WTC11 (cell line): Measurements from ENCODE around the gene COL21A1. TPM values are rescaled to one million over a fixed set of nuclear protein-coding genes. Genes with fewer than 3 reads are reported as not detected.

Experiments
- ATAC-seq: fragments of 200-7000 bp; cut with Tn5 transposase; 2 replicates; pipeline ENCODE4 v1.10.0; 2021; ENCODE audit warnings: mild to moderate bottlenecking, moderate library complexity
- CTCF ChIA-PET: fragments of 300-600 bp; sonication (Branson Sonifier 250); formaldehyde crosslinking; loops from one replicate; lab custom pipeline; 2021; ENCODE audit warnings: antibody characterized with exemption; lab: Charles Lee
- POLR2A ChIA-PET: fragments of 350-600 bp; sonication (Branson Sonifier 250); formaldehyde crosslinking; loops from one replicate; lab custom pipeline; 2021; ENCODE audit warnings: antibody characterized with exemption; lab: Charles Lee
- DNase-seq: peaks from one replicate; pipeline ENCODE4 v3.0.0; 2021; ENCODE audit warnings: low spot score
- H3K27ac Mint-ChIP-seq: 2 replicates; pipeline ENCODE4 v1.8.0; 2021; ENCODE audit warnings: mixed read lengths
- H3K27me3 Mint-ChIP-seq: 2 replicates; pipeline ENCODE4 v1.8.0; 2021; ENCODE audit warnings: low read depth, mild to moderate bottlenecking, moderate library complexity, mixed read lengths
- H3K36me3 Mint-ChIP-seq: 2 replicates; pipeline ENCODE4 v1.8.0; 2021; ENCODE audit warnings: mixed read lengths
- H3K4me1 Mint-ChIP-seq: 2 replicates; pipeline ENCODE4 v1.8.0; 2022; ENCODE audit warnings: mixed read lengths
- H3K4me3 Mint-ChIP-seq: 2 replicates; pipeline ENCODE4 v1.8.0; 2021; ENCODE audit warnings: mild to moderate bottlenecking, moderate library complexity, mixed read lengths
- H3K9me3 Mint-ChIP-seq: 2 replicates; pipeline ENCODE4 v1.8.0; 2021; ENCODE audit warnings: mixed read lengths
- CREM ChIP-seq: sonication (generic); formaldehyde crosslinking; IDR thresholded peaks from 2 replicates; pipeline ENCODE4 v1.8.1; 2022; ENCODE audit warnings: mild to moderate bottlenecking, missing genetic modification reagents, moderate library complexity
- E2F5 ChIP-seq: sonication (generic); formaldehyde crosslinking; IDR thresholded peaks from 2 replicates; pipeline ENCODE4 v1.8.1; 2022; ENCODE audit warnings: mild to moderate bottlenecking, moderate library complexity, missing genetic modification reagents
- FOXJ3 ChIP-seq: sonication (generic); formaldehyde crosslinking; IDR thresholded peaks from 2 replicates; pipeline ENCODE4 v1.9.0; 2021; ENCODE audit warnings: missing genetic modification reagents, mild to moderate bottlenecking, borderline replicate concordance
- GTF2I ChIP-seq: fragments of 250-450 bp; sonication (Bioruptor Pico); conservative IDR thresholded peaks from 2 replicates; pipeline ENCODE4 v1.4.0; 2021; ENCODE audit warnings: mild to moderate bottlenecking
- MAX ChIP-seq: sonication (generic); formaldehyde crosslinking; IDR thresholded peaks from 2 replicates; pipeline ENCODE4 v1.8.0; 2022; ENCODE audit warnings: mild to moderate bottlenecking, missing genetic modification reagents
- MLX ChIP-seq: sonication (generic); formaldehyde crosslinking; IDR thresholded peaks from 2 replicates; pipeline ENCODE4 v1.8.1; 2023; ENCODE audit warnings: mild to moderate bottlenecking, missing genetic modification reagents, moderate library complexity
- NFYB ChIP-seq: sonication (generic); formaldehyde crosslinking; conservative IDR thresholded peaks from 2 replicates; pipeline ENCODE4 v1.8.0; 2022; ENCODE audit warnings: low read depth, missing genetic modification reagents
- NR3C1 ChIP-seq: sonication (generic); formaldehyde crosslinking; conservative IDR thresholded peaks from 2 replicates; pipeline ENCODE4 v1.8.1; 2023; ENCODE audit warnings: low read depth, mild to moderate bottlenecking, missing genetic modification reagents
- OVOL2 ChIP-seq: fragments of 250-450 bp; sonication (Bioruptor Pico); IDR thresholded peaks from 2 replicates; pipeline ENCODE4 v1.9.0; 2021; ENCODE audit warnings: mild to moderate bottlenecking, borderline replicate concordance
- PRRX2 ChIP-seq: fragments of 250-450 bp; sonication (Bioruptor Pico); IDR thresholded peaks from 2 replicates; pipeline ENCODE4 v1.8.0; 2021; ENCODE audit warnings: mild to moderate bottlenecking
- RELA ChIP-seq: sonication (generic); formaldehyde crosslinking; IDR thresholded peaks from 2 replicates; pipeline ENCODE4 v1.8.1; 2022; ENCODE audit warnings: missing genetic modification reagents, mild to moderate bottlenecking, borderline replicate concordance
- RORB ChIP-seq: fragments of 250-450 bp; sonication (Bioruptor Pico); IDR thresholded peaks from 2 replicates; pipeline ENCODE4 v1.9.0; 2021; ENCODE audit warnings: mild to moderate bottlenecking
- TP53 ChIP-seq: sonication (generic); formaldehyde crosslinking; IDR thresholded peaks from 2 replicates; pipeline ENCODE4 v1.8.1; 2023; ENCODE audit warnings: mild to moderate bottlenecking, missing genetic modification reagents
- ZBTB21 ChIP-seq: sonication (generic); formaldehyde crosslinking; IDR thresholded peaks from 2 replicates; pipeline ENCODE4 v1.8.1; 2023; ENCODE audit warnings: mild to moderate bottlenecking, missing genetic modification reagents, borderline replicate concordance
- ZNF232 ChIP-seq: sonication (generic); formaldehyde crosslinking; IDR thresholded peaks from 2 replicates; pipeline ENCODE4 v1.8.0; 2022; ENCODE audit warnings: mild to moderate bottlenecking, missing genetic modification reagents
- ZSCAN18 ChIP-seq: fragments of 250-450 bp; sonication (Bioruptor Pico); IDR thresholded peaks from 2 replicates; pipeline ENCODE4 v2.1.2; 2022; ENCODE audit warnings: mild to moderate bottlenecking, moderate library complexity
- total RNA-seq: library from RNA; stranded (reverse); gene quantifications from 3 replicates; pipeline ENCODE4 v1.2.3, GENCODE V29; 2021
- TF ChIP-seq, protein P1 (sequence below): sonication (generic); formaldehyde crosslinking; IDR thresholded peaks from 2 replicates; pipeline ENCODE4 v1.8.0; 2022; ENCODE audit warnings: missing genetic modification reagents
- TF ChIP-seq, protein P2 (sequence below): sonication (generic); formaldehyde crosslinking; IDR thresholded peaks from 2 replicates; pipeline ENCODE4 v1.8.1; 2022; ENCODE audit warnings: mild to moderate bottlenecking, missing genetic modification reagents, moderate library complexity, borderline replicate concordance
- TF ChIP-seq, protein P3 (sequence below): fragments of 250-450 bp; sonication (Bioruptor Pico); IDR thresholded peaks from 2 replicates; pipeline ENCODE4 v1.9.0; 2021; ENCODE audit warnings: mild to moderate bottlenecking
- TF ChIP-seq, protein P4 (sequence below): sonication (generic); formaldehyde crosslinking; IDR thresholded peaks from 2 replicates; pipeline ENCODE4 v1.8.1; 2023; ENCODE audit warnings: mild to moderate bottlenecking, missing genetic modification reagents
- TF ChIP-seq, protein P5 (sequence below): sonication (generic); formaldehyde crosslinking; IDR thresholded peaks from 2 replicates; pipeline ENCODE4 v1.8.1; 2023; ENCODE audit warnings: mild to moderate bottlenecking, missing genetic modification reagents, moderate library complexity

COL21A1 gene
- total RNA-seq, 1 experiment from 2014 or later = 4.4 TPM

GRCh38 chr6:56291302-56291917 lies 44.0 kb upstream of the COL21A1 start (continued):
- TF ChIP-seq, protein P1, sequence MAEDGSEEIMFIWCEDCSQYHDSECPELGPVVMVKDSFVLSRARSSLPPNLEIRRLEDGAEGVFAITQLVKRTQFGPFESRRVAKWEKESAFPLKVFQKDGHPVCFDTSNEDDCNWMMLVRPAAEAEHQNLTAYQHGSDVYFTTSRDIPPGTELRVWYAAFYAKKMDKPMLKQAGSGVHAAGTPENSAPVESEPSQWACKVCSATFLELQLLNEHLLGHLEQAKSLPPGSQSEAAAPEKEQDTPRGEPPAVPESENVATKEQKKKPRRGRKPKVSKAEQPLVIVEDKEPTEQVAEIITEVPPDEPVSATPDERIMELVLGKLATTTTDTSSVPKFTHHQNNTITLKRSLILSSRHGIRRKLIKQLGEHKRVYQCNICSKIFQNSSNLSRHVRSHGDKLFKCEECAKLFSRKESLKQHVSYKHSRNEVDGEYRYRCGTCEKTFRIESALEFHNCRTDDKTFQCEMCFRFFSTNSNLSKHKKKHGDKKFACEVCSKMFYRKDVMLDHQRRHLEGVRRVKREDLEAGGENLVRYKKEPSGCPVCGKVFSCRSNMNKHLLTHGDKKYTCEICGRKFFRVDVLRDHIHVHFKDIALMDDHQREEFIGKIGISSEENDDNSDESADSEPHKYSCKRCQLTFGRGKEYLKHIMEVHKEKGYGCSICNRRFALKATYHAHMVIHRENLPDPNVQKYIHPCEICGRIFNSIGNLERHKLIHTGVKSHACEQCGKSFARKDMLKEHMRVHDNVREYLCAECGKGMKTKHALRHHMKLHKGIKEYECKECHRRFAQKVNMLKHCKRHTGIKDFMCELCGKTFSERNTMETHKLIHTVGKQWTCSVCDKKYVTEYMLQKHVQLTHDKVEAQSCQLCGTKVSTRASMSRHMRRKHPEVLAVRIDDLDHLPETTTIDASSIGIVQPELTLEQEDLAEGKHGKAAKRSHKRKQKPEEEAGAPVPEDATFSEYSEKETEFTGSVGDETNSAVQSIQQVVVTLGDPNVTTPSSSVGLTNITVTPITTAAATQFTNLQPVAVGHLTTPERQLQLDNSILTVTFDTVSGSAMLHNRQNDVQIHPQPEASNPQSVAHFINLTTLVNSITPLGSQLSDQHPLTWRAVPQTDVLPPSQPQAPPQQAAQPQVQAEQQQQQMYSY (CRISPR knock-in tag) = no peak
- TF ChIP-seq, protein P2, sequence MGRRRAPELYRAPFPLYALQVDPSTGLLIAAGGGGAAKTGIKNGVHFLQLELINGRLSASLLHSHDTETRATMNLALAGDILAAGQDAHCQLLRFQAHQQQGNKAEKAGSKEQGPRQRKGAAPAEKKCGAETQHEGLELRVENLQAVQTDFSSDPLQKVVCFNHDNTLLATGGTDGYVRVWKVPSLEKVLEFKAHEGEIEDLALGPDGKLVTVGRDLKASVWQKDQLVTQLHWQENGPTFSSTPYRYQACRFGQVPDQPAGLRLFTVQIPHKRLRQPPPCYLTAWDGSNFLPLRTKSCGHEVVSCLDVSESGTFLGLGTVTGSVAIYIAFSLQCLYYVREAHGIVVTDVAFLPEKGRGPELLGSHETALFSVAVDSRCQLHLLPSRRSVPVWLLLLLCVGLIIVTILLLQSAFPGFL (CRISPR knock-in tag) = no peak
- no peak for TF ChIP-seq NFYB (CRISPR knock-in tag)
- no peak for TF ChIP-seq PRRX2 (CRISPR knock-in tag)
- no peak for TF ChIP-seq ZBTB21
- TF ChIP-seq RELA = no peak
- no peak for TF ChIP-seq ZSCAN18 (CRISPR knock-in tag)
- no peak for TF ChIP-seq NR3C1
- no peak for TF ChIP-seq RORB (CRISPR knock-in tag)
- no peak for TF ChIP-seq MAX (CRISPR knock-in tag)
- no peak for TF ChIP-seq GTF2I
- no peak for TF ChIP-seq OVOL2 (CRISPR knock-in tag)

- ATAC-seq = no peak
- CTCF ChIA-PET = interaction anchor here (2.0 kb wide), 1 partner anchor 311 kb away, joined by 8 read pairs; no protein-coding TSS in a partner anchor
- H3K4me1 Mint-ChIP-seq = peaks cover 7% of the 10 kb centered on the region
- no peak overlapping the region for H3K27ac Mint-ChIP-seq
- no peak overlapping the region for H3K4me3 Mint-ChIP-seq
- POLR2A ChIA-PET = no interaction called here
- H3K36me3 Mint-ChIP-seq = no peaks in the 10 kb centered on the region
- no peaks in the 10 kb centered on the region for H3K9me3 Mint-ChIP-seq
- H3K27me3 Mint-ChIP-seq = no peaks in the 10 kb centered on the region
- DNase-seq = no peak
- no peak for TF ChIP-seq CREM (CRISPR knock-in tag)
- TF ChIP-seq, protein P3, sequence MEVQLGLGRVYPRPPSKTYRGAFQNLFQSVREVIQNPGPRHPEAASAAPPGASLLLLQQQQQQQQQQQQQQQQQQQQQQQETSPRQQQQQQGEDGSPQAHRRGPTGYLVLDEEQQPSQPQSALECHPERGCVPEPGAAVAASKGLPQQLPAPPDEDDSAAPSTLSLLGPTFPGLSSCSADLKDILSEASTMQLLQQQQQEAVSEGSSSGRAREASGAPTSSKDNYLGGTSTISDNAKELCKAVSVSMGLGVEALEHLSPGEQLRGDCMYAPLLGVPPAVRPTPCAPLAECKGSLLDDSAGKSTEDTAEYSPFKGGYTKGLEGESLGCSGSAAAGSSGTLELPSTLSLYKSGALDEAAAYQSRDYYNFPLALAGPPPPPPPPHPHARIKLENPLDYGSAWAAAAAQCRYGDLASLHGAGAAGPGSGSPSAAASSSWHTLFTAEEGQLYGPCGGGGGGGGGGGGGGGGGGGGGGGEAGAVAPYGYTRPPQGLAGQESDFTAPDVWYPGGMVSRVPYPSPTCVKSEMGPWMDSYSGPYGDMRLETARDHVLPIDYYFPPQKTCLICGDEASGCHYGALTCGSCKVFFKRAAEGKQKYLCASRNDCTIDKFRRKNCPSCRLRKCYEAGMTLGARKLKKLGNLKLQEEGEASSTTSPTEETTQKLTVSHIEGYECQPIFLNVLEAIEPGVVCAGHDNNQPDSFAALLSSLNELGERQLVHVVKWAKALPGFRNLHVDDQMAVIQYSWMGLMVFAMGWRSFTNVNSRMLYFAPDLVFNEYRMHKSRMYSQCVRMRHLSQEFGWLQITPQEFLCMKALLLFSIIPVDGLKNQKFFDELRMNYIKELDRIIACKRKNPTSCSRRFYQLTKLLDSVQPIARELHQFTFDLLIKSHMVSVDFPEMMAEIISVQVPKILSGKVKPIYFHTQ = no peak
- TF ChIP-seq, protein P2 (CRISPR knock-in tag) = no peak
- TF ChIP-seq E2F5 (CRISPR knock-in tag) = no peak
- TF ChIP-seq RELA = no peak
- TF ChIP-seq FOXJ3 (CRISPR knock-in tag) = no peak
- TF ChIP-seq GTF2I = no peak
- no peak for TF ChIP-seq MLX
- TF ChIP-seq OVOL2 (CRISPR knock-in tag) = no peak
- no peak for TF ChIP-seq NFYB (CRISPR knock-in tag)
- TF ChIP-seq ZNF232 (CRISPR knock-in tag) = no peak
- no peak for TF ChIP-seq TP53 (CRISPR knock-in tag)
- TF ChIP-seq, protein P4, sequence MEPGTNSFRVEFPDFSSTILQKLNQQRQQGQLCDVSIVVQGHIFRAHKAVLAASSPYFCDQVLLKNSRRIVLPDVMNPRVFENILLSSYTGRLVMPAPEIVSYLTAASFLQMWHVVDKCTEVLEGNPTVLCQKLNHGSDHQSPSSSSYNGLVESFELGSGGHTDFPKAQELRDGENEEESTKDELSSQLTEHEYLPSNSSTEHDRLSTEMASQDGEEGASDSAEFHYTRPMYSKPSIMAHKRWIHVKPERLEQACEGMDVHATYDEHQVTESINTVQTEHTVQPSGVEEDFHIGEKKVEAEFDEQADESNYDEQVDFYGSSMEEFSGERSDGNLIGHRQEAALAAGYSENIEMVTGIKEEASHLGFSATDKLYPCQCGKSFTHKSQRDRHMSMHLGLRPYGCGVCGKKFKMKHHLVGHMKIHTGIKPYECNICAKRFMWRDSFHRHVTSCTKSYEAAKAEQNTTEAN (CRISPR knock-in tag) = no peak
- TF ChIP-seq, protein P5, sequence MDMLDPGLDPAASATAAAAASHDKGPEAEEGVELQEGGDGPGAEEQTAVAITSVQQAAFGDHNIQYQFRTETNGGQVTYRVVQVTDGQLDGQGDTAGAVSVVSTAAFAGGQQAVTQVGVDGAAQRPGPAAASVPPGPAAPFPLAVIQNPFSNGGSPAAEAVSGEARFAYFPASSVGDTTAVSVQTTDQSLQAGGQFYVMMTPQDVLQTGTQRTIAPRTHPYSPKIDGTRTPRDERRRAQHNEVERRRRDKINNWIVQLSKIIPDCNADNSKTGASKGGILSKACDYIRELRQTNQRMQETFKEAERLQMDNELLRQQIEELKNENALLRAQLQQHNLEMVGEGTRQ (CRISPR knock-in tag) = no peak
- no peak for TF ChIP-seq NR3C1
Measured at GRCh38 chr6:56289721-56290120, 42.3 kb upstream of the COL21A1 start.
